HG03558 (cell line): ENCODE results near the gene TCERG1L.
"Not testable (repeated sequence)": the region's sequence is repeated elsewhere in the genome, so short reads cannot be mapped to it uniquely, and the experiment has no call there.

Source experiments
- ATAC-seq: cut with Tn5 transposase; IDR thresholded peaks from one replicate; pipeline ENCODE4 v1.9.1; 2021; ENCODE audit warnings: moderate number of reproducible peaks; ENCODE audit not compliant: unreplicated experiment; ENCODE audit errors: extremely low read depth

Gene TCERG1L

GRCh38 chr10:131080571-131080970, 230.9 kb downstream of the TCERG1L start:
- no peak for ATAC-seq

- ATAC-seq: no peak
Observed at GRCh38 chr10:131079314-131079713, 232.2 kb downstream of the TCERG1L start.

GRCh38 chr10:131078882-131079280, 232.6 kb downstream of the TCERG1L start:
- not testable (repeated sequence) for ATAC-seq

GRCh38 chr10:131078131-131078881, 233.2 kb downstream of the TCERG1L start:
- ATAC-seq: no peak

GRCh38 chr10:131077724-131078123, 233.8 kb downstream of the TCERG1L start:
- no peak for ATAC-seq

- ATAC-seq: no peak
Observed at GRCh38 chr10:131077031-131077430, 234.5 kb downstream of the TCERG1L start.

GRCh38 chr10:131076356-131076755, 235.2 kb downstream of the TCERG1L start:
- ATAC-seq: no peak

- ATAC-seq: no peak
Observed at GRCh38 chr10:131075218-131075770, 236.2 kb downstream of the TCERG1L start.

- ATAC-seq: no peak
Observed at GRCh38 chr10:131074682-131075081, 236.8 kb downstream of the TCERG1L start.

GRCh38 chr10:131073469-131074035, 238.0 kb downstream of the TCERG1L start:
- ATAC-seq: no peak

GRCh38 chr10:131072651-131073468, 238.7 kb downstream of the TCERG1L start:
- ATAC-seq: no peak

- ATAC-seq: no peak
Observed at GRCh38 chr10:131071721-131072120, 239.8 kb downstream of the TCERG1L start.

- no peak for ATAC-seq
Observed at GRCh38 chr10:131070856-131071255, 240.7 kb downstream of the TCERG1L start.

- ATAC-seq: no peak
Observed at GRCh38 chr10:131068760-131069159, 242.8 kb downstream of the TCERG1L start.

- ATAC-seq: no peak
Observed at GRCh38 chr10:131068311-131068710, 243.2 kb downstream of the TCERG1L start.

GRCh38 chr10:131067690-131068089, 243.8 kb downstream of the TCERG1L start:
- no peak for ATAC-seq

- no peak for ATAC-seq
Observed at GRCh38 chr10:131065673-131066305, 245.7 kb downstream of the TCERG1L start.

- no peak for ATAC-seq
Observed at GRCh38 chr10:131063311-131063710, 248.2 kb downstream of the TCERG1L start.

- ATAC-seq: no peak
Observed at GRCh38 chr10:131062621-131063260, 248.8 kb downstream of the TCERG1L start.

- ATAC-seq: no peak
Observed at GRCh38 chr10:131061216-131061615, 250.3 kb downstream of the TCERG1L start.
